MM.1S (cell line): ENCODE data around the gene DGCR6L.

Experiments
- EZH2 ChIP-seq: fragments of 300-600 bp; sonication (generic); optimal IDR thresholded peaks from 2 replicates; pipeline ENCODE3; 2017; ENCODE audit warnings: low read depth, mild to moderate bottlenecking, antibody characterized with exemption, low read length, mixed read lengths
- TF ChIP-seq, protein P1 (sequence below): fragments of 300-600 bp; sonication (generic); IDR thresholded peaks from 2 replicates; pipeline ENCODE4 v1.5.1; 2016; ENCODE audit warnings: antibody characterized with exemption, low read length, mixed read lengths

- no peak for TF ChIP-seq EZH2
- TF ChIP-seq, protein P1, sequence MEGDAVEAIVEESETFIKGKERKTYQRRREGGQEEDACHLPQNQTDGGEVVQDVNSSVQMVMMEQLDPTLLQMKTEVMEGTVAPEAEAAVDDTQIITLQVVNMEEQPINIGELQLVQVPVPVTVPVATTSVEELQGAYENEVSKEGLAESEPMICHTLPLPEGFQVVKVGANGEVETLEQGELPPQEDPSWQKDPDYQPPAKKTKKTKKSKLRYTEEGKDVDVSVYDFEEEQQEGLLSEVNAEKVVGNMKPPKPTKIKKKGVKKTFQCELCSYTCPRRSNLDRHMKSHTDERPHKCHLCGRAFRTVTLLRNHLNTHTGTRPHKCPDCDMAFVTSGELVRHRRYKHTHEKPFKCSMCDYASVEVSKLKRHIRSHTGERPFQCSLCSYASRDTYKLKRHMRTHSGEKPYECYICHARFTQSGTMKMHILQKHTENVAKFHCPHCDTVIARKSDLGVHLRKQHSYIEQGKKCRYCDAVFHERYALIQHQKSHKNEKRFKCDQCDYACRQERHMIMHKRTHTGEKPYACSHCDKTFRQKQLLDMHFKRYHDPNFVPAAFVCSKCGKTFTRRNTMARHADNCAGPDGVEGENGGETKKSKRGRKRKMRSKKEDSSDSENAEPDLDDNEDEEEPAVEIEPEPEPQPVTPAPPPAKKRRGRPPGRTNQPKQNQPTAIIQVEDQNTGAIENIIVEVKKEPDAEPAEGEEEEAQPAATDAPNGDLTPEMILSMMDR, result no peak
Measured at GRCh38 chr22:20304646-20305045, 15.2 kb downstream of the DGCR6L start.
